ENCODE data around the gene PGRMC1.
"Not testable (repeated sequence)": the region's sequence is repeated elsewhere in the genome, so short reads cannot be mapped to it uniquely, and the experiment has no call there.

Gene PGRMC1

DNA sequence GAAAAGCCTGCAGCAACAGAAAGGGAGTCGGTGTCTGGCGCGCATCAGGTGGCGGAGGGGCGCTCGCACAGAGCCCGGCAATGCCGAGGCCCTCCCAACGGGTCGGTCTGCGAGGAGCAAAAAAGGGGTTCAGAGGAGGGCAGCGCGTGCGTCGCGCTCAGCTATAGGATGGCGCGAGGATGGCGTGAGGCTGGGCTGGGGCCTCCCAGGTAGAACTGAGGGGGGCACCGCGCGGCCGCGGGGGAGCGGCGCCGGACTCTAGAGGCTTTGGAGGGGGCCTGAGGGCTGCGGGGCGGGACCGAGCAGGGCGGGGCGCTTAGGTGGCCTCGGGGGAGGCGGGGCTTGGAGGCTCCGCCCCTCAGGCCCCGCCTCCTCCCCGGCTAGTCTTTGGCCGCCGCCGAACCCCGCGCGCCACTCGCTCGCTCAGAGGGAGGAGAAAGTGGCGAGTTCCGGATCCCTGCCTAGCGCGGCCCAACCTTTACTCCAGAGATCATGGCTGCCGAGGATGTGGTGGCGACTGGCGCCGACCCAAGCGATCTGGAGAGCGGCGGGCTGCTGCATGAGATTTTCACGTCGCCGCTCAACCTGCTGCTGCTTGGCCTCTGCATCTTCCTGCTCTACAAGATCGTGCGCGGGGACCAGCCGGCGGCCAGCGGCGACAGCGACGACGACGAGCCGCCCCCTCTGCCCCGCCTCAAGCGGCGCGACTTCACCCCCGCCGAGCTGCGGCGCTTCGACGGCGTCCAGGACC, at the start of gene PGRMC1:
Gene PGRMC1, plus strand, starts transcription at position 414 of the 751 bp plus-strand sequence. Its CDS starts 79 bp downstream, at position 493.
- peak; percentile 52 for DNase-seq

DNA sequence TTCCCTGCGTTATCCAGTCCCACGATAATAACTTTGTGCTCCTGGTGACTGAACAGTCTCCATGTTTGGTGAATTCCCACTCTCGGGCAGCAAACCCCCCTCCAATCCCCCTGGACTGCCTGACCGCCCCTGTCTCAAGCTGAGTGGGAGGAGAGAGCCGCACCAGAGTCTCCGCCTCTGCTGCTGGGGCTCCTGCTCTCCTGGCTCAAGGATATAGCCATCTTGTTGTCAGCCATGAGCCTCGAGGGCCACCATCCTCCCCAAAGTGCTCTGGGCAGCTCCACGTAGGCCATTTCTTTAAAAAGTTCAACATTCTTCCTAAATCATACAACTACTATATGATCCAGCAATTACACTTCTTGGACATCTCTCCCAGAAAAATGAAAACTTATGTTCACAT, 49.3 kb upstream of the PGRMC1 start:
- DNase-seq: no peak

DNA sequence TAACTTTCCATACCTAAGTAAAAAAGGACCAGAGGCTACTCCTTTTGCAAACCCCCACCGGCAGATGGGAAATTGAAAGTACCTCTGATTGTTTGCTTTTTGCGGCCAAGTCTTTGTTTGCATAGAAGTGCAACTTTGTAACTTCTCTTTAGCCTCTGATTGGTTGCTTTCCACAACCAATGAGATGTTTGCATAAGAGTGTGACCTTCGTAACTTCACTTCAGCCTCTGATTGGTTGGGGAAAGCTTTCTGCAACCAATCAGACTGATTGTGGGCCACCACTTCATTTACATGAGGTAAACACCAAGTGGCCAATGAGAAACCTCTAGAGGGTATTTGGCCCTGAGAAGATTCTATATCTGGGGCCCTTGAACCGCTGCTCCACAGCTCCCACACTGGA, 48.8 kb upstream of the PGRMC1 start:
- DNase-seq: no peak

DNA sequence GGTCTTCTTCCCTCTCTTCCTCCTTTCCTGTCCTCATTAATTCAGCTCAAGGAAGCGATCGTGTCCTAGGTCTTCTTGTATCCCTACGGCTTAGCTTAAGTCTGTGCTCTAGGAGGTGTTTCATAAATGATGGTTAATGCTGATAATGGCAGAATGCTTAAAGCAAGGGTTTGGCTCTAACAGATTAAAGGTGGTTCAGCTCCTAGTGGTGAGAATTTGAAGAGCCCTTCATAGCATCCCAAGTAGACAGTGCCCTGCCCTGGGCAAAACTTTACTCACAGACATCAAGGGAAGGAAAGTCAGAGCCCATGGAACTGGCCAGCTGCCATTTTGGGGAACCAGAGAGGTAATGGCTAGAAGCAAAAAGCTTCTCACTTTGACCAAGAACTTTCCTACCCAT, 47.0 kb upstream of the PGRMC1 start:
- DNase-seq: no peak

DNA sequence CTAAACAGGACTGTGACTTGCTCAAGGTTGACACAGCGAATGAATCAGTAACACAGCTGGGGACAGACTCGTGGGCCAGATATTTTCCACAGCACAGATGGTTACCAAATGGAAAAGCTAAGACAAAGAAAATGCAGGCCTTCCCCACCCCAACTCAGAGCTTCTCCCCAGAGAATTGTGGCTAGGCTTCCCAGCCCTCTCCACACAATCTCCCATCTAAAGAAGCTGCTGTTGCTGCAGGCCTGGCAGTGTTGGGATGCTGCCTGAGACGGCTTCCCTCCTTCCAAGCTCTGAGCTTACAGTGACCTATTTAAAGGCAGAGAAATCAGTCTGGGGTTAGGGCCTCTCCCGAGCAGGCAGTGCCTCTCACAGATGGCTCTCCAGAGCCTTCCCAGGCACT, 46.5 kb upstream of the PGRMC1 start:
- DNase-seq: no peak

DNA sequence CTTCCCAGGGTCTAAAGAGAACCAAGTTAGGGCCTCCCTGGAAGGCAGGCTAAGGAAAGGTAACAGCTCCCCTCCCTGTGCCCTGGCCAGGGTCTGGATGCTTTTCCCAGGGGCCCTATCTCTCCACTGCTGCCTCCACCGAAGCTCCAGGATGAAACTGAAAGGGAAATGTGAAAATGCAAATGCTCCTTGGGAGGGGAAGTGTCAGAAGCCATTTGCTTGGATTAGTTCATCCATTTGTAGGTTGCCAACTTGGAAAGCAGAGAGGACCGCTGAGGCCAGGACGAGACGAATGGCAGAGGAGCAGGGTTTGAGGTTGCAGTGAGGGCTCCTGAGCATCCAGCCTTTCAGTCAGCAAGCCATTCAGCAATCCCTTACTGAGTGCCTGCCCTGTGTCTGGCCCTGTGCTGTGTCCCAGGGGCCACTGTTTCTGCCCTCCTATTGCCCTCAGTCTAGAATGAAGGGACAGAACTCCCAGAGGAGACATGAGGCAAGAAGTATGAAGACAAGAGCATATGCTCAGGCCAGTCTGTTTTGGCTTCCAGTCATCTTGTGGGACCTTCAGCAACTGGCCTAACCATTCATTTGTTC, 45.9 kb upstream of the PGRMC1 start:
- no peak for DNase-seq

DNA sequence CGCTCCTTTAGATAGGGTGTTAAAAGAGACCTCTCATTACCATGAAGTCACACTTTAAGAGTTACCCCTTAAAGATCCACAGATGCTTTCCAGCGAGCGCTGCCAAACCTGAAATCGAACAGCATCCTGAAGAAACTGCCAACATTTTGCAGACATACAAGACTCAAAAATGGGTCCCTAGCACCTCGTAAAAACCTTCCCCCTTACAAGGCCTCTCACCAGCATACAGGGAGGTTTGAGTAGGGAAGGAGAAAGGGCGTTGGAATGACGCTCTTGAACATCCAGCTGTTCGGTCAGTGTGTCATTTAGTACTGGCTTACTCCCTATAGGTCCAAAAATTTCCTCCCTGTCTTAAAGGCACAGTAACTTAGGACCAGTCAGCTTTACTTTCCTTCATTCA, 45.3 kb upstream of the PGRMC1 start:
- no peak for DNase-seq

DNA sequence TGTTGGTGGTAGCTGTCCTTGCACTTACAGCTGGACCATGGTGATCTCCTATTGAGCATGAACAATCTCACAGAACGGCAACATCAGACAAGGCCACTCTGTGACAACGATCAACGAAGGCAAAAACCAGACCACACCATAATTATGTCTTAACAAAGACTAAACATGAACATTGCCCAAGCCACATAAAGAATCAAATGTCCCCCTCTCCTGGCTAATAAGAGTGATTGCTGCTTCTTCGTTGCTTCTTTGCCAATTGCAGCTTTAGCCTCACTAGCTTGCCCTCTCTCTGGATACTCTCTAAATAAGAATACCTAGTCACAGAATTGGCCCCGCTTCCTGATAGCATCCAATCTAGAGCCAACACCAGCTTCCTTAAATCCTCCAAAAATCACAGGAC, 41.5 kb upstream of the PGRMC1 start:
- no peak for DNase-seq

DNA sequence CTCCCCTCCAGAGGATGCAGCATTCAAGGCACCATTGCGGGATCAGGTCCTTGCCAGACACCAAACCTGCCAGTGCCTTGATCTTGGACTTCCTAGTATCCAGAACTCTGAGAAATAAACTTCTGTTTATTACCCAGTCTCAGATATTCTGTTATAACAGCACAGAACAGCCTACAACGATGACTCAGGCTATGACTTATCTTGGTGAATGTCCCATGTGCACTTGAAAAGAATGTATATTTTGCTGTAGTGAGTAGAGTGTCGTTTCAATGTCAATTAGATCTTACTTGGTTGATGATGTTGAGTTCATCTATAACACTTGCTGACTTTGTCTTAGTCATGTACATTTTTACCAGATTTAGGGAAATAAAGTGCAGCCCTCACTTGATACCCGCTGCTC, 34.5 kb upstream of the PGRMC1 start:
- no peak for DNase-seq

DNA sequence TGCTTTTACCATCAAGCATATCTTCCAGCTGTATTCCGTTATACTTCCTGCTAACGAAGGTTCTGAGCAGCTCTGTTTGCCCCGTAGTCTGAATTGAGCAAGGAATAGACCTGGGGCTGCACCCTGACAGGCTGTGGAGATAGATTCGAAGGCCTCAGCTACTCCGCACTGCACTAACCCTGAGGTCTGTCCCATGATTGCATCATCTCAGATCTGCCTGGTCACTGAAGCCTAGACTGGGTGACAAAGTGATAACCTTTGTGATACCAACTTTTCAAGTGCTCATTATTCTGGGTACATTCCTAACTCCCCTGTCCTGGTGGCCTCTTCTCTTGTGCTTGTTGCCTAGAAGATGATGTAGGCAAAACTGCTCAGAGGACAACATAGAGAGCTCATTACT, 29.9 kb upstream of the PGRMC1 start:
- no peak for DNase-seq

DNA sequence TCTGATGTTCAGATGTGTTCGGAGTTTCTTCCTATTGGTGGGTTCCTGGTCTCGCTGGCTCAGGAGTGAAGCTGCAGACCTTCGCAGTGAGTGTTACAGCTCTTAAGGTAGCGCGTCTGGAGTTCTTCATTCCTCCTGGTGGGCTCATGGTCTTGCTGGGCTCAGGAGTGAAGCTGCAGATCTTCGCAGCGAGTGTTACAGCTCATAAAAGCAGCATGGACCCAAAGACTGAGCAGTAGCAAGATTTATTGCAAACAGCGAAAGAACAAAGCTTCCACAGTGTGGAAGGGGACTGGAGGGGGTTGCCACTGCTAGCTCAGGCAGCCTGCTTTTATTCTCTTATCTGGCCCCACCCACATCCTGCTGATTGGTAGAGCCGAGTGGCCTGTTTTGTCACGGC, 28.6 kb upstream of the PGRMC1 start:
- not testable (repeated sequence) for DNase-seq

DNA sequence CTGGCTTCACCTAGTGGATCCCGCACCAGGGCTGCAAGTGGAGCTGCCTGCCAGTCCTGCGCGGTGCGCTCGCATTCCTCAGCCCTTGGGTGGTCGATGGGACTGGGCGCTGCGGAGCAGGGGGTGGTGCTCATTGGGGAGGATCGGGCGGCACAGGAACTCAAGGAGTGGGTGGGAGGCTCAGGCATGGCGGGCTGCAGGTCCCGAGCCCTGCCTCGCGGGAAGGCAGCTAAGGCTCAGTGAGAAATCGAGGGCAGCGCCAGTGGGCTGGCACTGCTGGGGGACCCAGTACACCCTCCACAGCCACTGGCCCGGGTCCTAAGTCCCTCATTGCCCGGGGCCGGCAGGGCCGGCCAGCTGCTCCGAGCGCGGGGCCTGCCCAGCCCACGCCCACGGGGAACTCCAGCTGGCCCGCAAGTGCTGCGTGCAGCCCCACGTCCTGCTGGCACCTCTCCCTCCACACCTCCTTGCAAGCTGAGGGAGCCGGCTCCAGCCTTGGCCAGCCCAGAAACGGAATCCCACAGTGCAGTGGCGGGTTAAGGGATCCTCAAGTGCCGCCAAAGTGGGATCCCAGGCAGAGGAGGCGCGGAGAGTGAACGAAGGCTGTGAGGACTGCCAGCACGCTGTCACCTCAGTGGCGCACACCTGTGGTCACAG, 27.6 kb upstream of the PGRMC1 start:
- no peak for DNase-seq

DNA sequence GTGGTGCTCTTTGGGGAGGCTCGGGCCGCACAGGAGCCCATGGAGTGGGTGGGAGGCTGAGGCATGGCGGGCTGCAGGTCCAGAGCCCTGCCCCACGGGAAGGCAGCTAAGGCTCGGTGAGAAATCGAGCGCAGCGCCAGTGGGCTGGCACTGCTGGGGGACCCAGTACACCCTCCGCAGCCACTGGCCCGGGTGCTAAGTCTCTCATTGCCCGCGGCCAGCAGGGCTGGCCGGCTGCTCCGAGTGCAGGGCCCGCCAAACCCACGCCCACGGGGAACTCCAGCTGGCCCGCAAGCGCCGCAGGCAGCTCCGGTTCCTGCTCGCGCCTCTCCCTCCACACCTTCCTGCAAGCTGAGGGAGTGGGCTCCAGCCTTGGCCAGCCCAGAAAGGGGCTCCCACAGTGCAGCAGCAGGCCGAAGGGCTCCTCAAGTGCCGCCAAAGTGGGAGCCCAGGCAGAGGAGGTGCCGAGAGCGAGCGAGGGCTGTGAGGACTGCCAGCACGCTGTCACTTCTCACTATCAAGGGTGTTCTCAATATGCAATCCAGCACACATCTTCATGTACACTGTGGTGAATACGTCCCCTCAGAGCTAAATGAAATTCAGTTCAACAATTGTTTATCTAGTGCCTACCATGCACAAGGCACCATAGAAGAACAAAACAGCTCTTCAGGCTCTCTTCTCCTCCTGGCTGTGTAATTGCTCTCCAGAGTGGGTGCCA, 25.0 kb upstream of the PGRMC1 start:
- not testable (repeated sequence) for DNase-seq

DNA sequence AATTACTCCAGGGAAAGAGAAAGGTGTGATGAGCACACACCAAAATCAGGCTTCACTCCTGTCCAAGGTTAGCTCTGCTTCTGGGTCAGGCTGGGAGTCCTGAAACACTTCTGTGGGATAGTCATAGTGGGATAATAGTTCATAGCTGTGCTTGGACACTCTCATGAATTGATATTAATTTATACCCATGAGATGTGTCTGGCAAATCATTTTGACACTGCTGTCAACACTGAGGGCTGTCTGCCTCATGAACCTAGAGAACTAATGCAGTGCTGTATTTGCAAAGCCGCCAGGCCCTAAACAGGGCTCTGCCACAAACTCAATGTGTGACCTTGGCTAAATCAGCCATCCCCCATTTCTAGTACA, 24.5 kb upstream of the PGRMC1 start:
- no peak for DNase-seq

DNA sequence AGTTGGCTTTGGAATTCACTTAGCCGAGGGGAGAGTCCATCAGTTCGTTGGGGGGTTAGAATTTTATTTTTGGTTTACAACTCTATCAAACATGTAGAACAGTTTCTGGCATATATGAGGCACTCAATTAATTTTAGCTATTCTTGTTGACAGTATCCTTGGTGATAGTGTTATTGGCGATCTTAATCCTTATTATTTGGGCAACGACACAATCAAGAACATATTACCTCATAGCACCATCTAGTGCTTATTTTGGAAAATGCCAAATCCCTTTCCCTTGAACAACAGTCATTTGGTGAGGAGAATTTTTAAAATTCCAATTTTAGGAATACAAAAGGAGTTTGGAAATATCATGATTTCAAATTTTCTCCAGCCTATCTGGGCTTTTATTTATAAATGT, 17.9 kb upstream of the PGRMC1 start:
- no peak for DNase-seq

DNA sequence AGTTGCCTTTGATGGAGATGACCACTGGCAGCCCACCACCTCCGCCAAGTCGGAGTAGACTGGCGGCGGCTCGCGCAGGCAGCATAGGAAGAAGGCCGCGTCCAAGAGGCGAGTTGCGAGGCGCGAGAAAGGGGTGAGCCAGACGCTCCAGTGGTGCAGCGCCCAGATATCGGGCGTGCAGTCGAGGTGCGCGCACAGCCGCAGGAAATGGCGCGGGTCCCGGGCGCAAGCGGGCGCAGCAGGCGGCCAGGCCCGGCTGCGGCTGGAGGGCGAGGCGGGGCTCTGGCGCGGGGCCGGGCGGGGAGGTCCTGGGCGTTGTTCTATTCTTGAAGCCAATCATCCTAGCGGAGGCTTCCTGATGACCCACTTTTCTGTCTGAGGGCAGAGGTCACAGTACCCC, 13.2 kb upstream of the PGRMC1 start:
- no peak for DNase-seq

DNA sequence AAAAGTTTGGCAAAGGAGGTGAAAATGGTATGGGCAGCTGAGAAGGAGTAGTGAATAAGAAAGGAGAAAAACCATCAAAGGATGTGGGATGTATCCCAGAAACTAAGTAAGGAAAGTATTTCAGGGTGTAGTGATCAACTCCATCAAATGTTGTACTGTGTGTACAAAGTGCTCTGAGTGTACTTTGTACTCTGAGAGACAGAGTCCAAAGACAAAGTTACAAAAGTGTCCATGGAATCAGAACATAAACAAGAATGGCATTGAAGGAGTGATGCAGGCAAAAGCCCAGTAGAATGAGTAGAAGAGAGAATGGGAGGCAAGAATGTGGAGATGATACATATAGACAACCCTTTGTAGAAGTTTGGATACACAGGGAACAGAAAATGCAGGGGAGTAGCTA, 12.3 kb upstream of the PGRMC1 start:
- DNase-seq: no peak

DNA sequence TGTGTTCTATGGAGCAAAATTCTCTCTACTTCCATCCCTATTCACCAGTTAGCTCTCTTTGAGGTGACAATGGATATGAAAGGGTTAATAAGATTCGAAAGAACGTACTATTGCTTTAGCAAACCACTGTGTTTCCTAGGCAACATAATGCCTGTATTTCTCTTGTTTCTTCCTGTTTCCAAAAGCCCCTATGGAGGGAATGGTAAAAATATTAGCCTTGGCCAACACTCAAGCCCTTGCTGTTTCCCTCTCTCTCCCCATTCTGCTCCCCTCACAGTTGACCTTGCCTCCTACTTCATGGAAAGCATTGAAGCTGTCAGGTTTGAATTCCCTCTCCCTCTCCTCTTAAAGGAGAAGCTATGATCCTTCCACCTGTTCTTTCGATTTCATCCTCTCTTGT, 9.6 kb upstream of the PGRMC1 start:
- DNase-seq: no peak

DNA sequence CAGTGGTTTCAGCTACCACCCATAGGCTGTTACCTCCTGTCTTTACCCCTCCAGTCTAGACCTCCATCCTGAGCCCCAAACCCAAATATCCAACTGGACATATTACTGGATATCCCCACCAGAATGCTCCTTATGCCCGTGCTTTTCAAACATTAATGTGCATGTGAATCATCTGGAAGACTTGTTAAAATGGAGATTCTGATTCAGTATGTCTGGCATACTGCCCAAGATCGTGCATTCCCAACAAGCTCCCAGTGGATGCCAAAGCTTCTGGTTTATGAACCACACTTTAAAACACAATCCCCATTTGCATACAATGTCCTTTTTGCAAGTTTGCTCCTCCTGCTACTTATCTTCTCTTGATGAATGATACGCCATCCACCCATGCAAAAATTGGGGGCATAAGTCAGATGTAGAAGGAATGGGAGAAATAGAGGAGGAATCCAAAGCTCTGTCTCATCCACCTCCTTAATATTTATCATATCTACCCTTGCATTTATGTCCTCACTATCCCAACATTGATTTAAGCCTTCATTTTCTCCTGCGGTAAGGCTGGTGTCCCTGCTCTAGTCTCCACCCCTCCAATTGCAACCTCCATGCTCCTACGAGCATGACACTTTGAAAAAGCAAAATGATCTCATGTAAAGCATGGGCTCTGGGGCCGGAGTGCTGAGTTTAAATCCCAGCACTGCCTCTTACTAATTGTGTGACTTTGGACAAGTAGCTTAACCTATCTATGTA, 7.4 kb upstream of the PGRMC1 start:
- no peak for DNase-seq

DNA sequence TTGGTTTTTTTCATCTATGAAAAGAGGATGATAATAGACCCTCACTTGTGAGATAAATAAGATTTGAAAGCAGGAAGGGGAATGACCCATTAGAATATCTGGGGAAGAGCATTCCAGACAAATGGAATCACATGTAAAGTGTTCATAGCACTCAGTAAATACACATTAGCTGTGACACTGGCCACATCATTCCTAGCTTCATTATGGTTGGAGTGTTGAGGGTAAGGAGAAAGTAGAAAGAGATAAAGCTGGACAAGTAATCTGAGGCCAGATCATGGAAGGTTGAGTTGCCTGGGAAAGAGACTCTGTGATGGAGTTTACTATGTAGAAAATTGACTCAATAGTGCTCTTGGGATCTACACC, 6.9 kb upstream of the PGRMC1 start:
- DNase-seq: no peak

DNA sequence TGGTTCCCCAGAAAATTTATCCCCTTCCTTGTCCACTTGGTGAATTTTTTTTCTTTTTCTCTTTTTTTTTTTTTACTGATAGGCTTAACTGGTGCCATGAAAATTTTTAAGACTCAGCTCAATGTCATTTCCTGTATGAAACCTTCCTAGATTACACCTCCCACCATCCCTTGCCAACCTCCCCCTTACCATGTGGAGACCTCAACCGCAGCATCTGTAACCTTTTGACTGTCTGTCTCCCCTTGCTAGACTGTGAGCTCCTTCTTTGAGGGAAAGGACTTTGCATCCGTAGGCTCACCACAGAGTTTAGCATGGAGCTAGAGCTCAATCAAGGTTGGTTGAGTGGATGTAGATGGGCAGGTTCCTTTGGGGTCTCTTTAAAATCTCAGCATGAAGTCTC, 5.2 kb upstream of the PGRMC1 start:
- DNase-seq: no peak

DNA sequence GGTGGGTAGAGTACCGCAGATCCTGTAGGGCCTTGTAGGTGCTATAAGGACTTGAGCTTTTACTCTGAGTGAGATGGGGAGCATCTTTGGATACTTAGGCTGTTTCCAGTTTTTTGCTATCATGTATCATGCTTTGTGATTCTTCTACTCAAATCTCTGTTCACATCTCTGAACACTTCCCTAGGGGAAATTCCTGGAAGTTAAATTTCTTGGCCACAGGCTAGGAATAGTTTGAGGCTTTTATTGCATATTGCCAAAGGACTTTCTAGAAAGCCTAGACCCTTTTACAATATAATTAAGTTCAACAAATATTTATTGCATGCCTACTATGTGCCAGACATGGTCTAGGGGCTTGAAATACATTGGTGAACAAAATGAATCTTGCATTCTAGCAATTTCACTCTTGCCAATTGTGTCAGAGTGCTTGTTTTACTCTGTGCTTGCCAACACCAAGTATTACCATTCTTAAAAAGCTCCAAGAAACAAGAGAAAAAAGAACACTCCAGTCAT, 4.1 kb upstream of the PGRMC1 start:
- no peak for DNase-seq

DNA sequence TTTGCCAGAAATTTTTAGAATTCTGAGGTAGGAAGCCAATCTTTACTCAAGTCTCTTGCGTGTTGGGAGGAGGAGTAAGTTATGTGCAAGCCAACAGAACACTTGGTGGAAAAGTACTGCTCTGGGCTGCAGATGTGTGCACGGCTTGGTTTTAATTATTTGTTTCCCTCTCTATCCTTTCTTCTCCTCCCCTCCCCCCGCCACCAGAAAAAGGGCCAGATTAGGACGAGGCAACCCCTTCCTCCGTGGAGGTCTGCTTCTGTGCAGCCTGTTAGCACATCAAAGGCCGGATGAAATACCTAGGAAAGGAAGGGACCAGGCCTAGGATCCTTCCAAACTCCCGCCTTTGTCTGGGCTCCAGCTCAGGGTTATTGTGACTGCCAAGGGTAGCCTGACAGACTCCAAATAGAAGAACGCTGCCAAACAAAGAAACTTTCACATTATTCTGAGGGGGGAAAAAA, 1.0 kb upstream of the PGRMC1 start:
- DNase-seq: no peak
